ENCODE results near the gene SRI.

- no peak for TF ChIP-seq POLR2A (IDR thresholded peaks at IDR 0.05; ENCODE audit: low read length)
- no peak for TF ChIP-seq GATA1 (IDR thresholded peaks at IDR 0.05; ENCODE audit: low read depth, low read length)
These were observed 47.6 kb upstream of the SRI start for GRCh38 chr7:88267421-88267820.

All from erythroblast (primary cell).